Liver (tissue), 9 donors: Measurements from ENCODE around the gene INPP5A. TPM values are rescaled to one million over a fixed set of nuclear protein-coding genes. Genes with fewer than 3 reads are reported as not detected.

ENCODE experiments used
- DNase-seq: peaks from one replicate; pipeline ENCODE4 v3.0.0-alpha.2; 2017; ENCODE audit warnings: low spot score
- H3K27ac ChIP-seq, 2 donors: one replicate each; pipeline ENCODE4 v1.7.0; 2013; ENCODE audit warnings: inconsistent platforms in 2 of 2, low read length in 2 of 2, control low read depth in 1 of 2, low read depth in 1 of 2, mild to moderate bottlenecking in 1 of 2
- H3K27me3 ChIP-seq, 4 donors: one replicate each; pipeline versions ENCODE4 v1.6.1 to v1.7.0; 2013; ENCODE audit warnings: low read length in 3 of 4, inconsistent platforms in 1 of 4, mild to moderate bottlenecking in 1 of 4, moderate library complexity in 1 of 4; ENCODE audit not compliant: control insufficient read depth in 4 of 4, insufficient read depth in 4 of 4
- H3K36me3 ChIP-seq, 4 donors: one replicate each; pipeline versions ENCODE4 v1.6.1 to v1.7.0; 2013; ENCODE audit warnings: low read length in 3 of 4, mild to moderate bottlenecking in 3 of 4, low read depth in 1 of 4, moderate library complexity in 1 of 4; ENCODE audit not compliant: control insufficient read depth in 4 of 4, insufficient read depth in 3 of 4
- H3K4me1 ChIP-seq, 4 donors: one replicate each; pipeline versions ENCODE4 v1.6.1 to v1.7.0; 2013; ENCODE audit warnings: low read length in 3 of 4, mild to moderate bottlenecking in 3 of 4, moderate library complexity in 1 of 4; ENCODE audit not compliant: control insufficient read depth in 4 of 4, insufficient read depth in 4 of 4
- H3K4me3 ChIP-seq, 3 donors: one replicate each; pipeline versions ENCODE4 v1.6.1 to v1.7.0; 2013; ENCODE audit warnings: low read length in 3 of 3, control low read depth in 1 of 3, low read depth in 1 of 3, mild to moderate bottlenecking in 1 of 3
- H3K9ac ChIP-seq, 2 donors: one replicate each; pipeline ENCODE4 v1.7.0; 2013; ENCODE audit warnings: low read length in 2 of 2, mild to moderate bottlenecking in 2 of 2, moderate library complexity in 2 of 2, control low read depth in 1 of 2, low read depth in 1 of 2
- H3K9me3 ChIP-seq, 4 donors: one replicate each; pipeline versions ENCODE4 v1.6.1 to v1.7.0; 2013; ENCODE audit warnings: low read length in 3 of 4; ENCODE audit not compliant: control insufficient read depth in 4 of 4
- EGR1 ChIP-seq, 2 donors: IDR thresholded peaks; 2 replicates each; pipeline ENCODE4 v1.6.1; 2016 to 2018; ENCODE audit warnings: antibody characterized with exemption in 2 of 2, low read depth in 2 of 2
- FOXA1 ChIP-seq: IDR thresholded peaks from 2 replicates; pipeline ENCODE4 v1.6.1; 2016; ENCODE audit warnings: antibody characterized with exemption
- FOXA2 ChIP-seq: IDR thresholded peaks from 2 replicates; pipeline ENCODE4 v1.6.1; 2016; ENCODE audit warnings: antibody characterized with exemption
- GABPA ChIP-seq, 2 donors: IDR thresholded peaks in 1 of 2; conservative IDR thresholded peaks in 1 of 2; 2 replicates each; pipeline ENCODE4 v1.6.1; 2016; ENCODE audit warnings: antibody characterized with exemption in 2 of 2, mild to moderate bottlenecking in 1 of 2, moderate library complexity in 1 of 2
- HNF4A ChIP-seq, 2 donors: conservative IDR thresholded peaks; 2 replicates each; pipeline ENCODE4 v1.6.1; 2016; ENCODE audit warnings: antibody characterized with exemption in 2 of 2, mild to moderate bottlenecking in 2 of 2
- HNF4G ChIP-seq: IDR thresholded peaks from 2 replicates; pipeline ENCODE4 v1.6.1; 2016; ENCODE audit warnings: antibody characterized with exemption
- NR2F2 ChIP-seq: IDR thresholded peaks from 2 replicates; pipeline ENCODE4 v1.6.1; 2016; ENCODE audit warnings: antibody characterized with exemption
- RAD21 ChIP-seq, 2 donors: IDR thresholded peaks; 2 replicates each; pipeline ENCODE4 v1.6.1; 2016; ENCODE audit warnings: antibody characterized with exemption in 2 of 2, mild to moderate bottlenecking in 2 of 2
- REST ChIP-seq: IDR thresholded peaks from 2 replicates; pipeline ENCODE4 v1.6.1; 2016; ENCODE audit warnings: antibody characterized with exemption, mild to moderate bottlenecking
- TAF1 ChIP-seq: conservative IDR thresholded peaks from 2 replicates; pipeline ENCODE4 v1.6.1; 2016; ENCODE audit warnings: antibody characterized with exemption, mild to moderate bottlenecking
- YY1 ChIP-seq: IDR thresholded peaks from 2 replicates; pipeline ENCODE4 v1.6.1; 2016; ENCODE audit warnings: antibody characterized with exemption, mild to moderate bottlenecking
- WGBS: extraction: QIAGEN DNeasy Blood & Tissue Kit; methylation state at CpG from one replicate; pipeline ENCODE4 v1.1.7; 2013; 5-methylcytosine and 5-hydroxymethylcytosine counted together
- polyA plus RNA-seq, 2 donors: library from polyadenylated mRNA; stranded (reverse) in 1 of 2; unstranded in 1 of 2; fragments of 200-250 nt in 1 of 2; fragments of >200 nt in 1 of 2; fragmentation: Nextera tagmentation in 1 of 2; extraction: Ambion mirVana in 1 of 2; gene quantifications; one replicate each; pipeline versions ENCODE4 v1.2.1 to v1.2.3, GENCODE V29; 2013 to 2015
- total RNA-seq, 2 donors: library from RNA; depleted of rRNA; stranded (reverse); fragments of >200 nt; gene quantifications; one replicate each; pipeline ENCODE4 v1.2.3, GENCODE V29; 2014
- TF ChIP-seq, protein P1 (sequence below): IDR thresholded peaks from 2 replicates; pipeline ENCODE4 v1.6.1; 2016; ENCODE audit warnings: antibody characterized with exemption
- TF ChIP-seq, protein P2 (sequence below): IDR thresholded peaks from 2 replicates; pipeline ENCODE4 v1.6.1; 2016; ENCODE audit warnings: antibody characterized with exemption
- donor health status: healthy.
- donor health status: healthy.
- donor health status: healthy.
- donor health status: healthy.
- donor health status: healthy.

INPP5A gene
- total and polyA plus RNA-seq, 4 donors = 4.3 to 26.5 (median 10.9) TPM

DNA sequence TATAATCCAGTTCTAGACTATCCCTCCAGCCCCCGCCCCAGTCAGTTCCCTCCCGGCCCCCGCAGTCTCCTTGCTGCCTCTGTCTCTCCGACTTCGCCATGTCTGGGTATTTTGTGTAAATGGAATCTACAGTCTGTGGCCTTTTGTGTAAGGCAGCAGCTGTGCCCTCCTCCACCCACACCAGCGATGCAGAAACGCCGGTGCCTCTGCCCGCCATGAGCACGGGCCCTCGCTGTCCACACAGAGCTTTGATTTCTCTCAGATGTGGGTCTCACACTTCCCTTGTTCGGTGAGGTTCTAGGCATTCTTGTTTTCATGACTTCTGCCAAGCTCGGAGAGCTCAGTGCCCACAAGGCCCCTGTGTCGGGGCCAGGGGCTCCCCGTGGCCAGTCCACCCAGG is 210.5 kb downstream of the INPP5A start:
- Histone ChIP-seq H3K27ac (no peak overlapping the region), H3K4me3 (no peak overlapping the region), H3K9me3 (no peaks in the 10 kb centered on the region), H3K4me1 (no peaks in the 10 kb centered on the region), H3K9ac (no peak overlapping the region), H3K36me3 (peaks cover 0 to 21% (median 5%) of the 10 kb centered on the region in 4 donors), H3K27me3 (no peaks in the 10 kb centered on the region)
- 95% methylated on average over 15 of the region's 15 CpGs for WGBS
- DNase-seq = no peak
- TF ChIP-seq NR2F2 (no peak), HNF4G (no peak), FOXA1 (no peak), RAD21 (IDR thresholded peaks at IDR 0.05) (no peak)

DNA sequence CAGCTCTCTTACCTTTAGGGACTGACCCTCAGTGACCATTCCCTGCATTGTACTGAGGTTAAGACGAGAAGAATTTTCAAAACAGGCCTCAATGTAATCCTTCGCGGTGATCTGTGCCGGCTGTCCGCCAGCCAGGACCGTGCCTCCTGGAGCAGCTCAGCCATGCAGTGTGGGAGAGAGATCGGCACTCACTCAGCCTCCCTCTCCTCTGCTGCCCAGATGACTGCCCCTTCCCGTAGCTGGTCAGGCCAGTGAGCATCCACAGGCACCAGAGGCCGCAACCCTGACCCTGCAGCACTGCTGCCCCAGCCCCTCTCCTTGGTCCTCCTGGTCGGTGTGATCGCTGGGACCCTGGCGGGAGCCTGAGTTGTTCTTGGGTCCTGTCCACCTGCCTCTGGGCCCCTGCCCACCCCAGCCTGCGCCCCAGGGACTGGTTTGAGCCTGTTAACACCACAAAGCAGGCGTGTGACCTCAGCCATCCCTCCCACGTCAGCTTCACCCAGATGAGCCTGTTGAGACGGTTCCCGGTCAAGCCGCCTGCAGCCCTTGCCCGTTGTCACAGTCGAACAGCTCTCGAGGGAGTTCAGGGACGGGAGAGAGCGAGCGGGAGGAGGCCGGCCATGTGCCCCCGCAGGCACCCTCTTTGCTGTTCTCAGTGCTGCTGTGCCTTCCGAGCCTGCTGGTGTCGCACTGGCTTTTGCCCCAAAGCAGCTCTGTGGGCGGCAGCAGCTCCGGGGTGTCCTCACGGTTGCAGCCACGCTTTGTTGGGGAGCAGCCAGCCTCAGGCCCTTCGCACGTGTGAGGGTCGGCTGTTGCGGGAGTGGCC is 211.2 kb downstream of the INPP5A start:
- H3K27ac ChIP-seq = no peak overlapping the region
- TF ChIP-seq, protein P1, sequence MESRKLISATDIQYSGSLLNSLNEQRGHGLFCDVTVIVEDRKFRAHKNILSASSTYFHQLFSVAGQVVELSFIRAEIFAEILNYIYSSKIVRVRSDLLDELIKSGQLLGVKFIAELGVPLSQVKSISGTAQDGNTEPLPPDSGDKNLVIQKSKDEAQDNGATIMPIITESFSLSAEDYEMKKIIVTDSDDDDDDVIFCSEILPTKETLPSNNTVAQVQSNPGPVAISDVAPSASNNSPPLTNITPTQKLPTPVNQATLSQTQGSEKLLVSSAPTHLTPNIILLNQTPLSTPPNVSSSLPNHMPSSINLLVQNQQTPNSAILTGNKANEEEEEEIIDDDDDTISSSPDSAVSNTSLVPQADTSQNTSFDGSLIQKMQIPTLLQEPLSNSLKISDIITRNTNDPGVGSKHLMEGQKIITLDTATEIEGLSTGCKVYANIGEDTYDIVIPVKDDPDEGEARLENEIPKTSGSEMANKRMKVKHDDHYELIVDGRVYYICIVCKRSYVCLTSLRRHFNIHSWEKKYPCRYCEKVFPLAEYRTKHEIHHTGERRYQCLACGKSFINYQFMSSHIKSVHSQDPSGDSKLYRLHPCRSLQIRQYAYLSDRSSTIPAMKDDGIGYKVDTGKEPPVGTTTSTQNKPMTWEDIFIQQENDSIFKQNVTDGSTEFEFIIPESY = no peak
- TF ChIP-seq REST = no peak
- no peak for TF ChIP-seq YY1
- TF ChIP-seq TAF1 = no peak
- TF ChIP-seq GABPA (IDR thresholded peaks at IDR 0.05 in 1 of 2, conservative IDR thresholded peaks at IDR 0.05 in 1 of 2) = no peak
- no peak for TF ChIP-seq FOXA2
- no peak for TF ChIP-seq HNF4A (conservative IDR thresholded peaks at IDR 0.05)
- TF ChIP-seq HNF4G = no peak
- H3K9me3 ChIP-seq = no peaks in the 10 kb centered on the region
- H3K4me1 ChIP-seq = no peaks in the 10 kb centered on the region
- DNase-seq = no peak
- no peak overlapping the region for H3K9ac ChIP-seq
- WGBS = 97% methylated on average over 36 of the region's 36 CpGs
- no peak overlapping the region for H3K4me3 ChIP-seq
- H3K27me3 ChIP-seq = no peaks in the 10 kb centered on the region
- peaks cover 0 to 25% (median 6%) of the 10 kb centered on the region in 4 donors for H3K36me3 ChIP-seq

- H3K4me1 ChIP-seq = no peaks in the 10 kb centered on the region
- H3K4me3 ChIP-seq = no peak overlapping the region
- peaks cover 0 to 30% (median 8%) of the 10 kb centered on the region in 4 donors for H3K36me3 ChIP-seq
- H3K9me3 ChIP-seq = no peaks in the 10 kb centered on the region
- no peak overlapping the region for H3K27ac ChIP-seq
- 96% methylated on average over 22 of the region's 22 CpGs for WGBS
- no peak for TF ChIP-seq EGR1 (IDR thresholded peaks at IDR 0.05; ENCODE audit: low read depth in 2 of 2)
- no peak for TF ChIP-seq YY1
- TF ChIP-seq, protein P1 = no peak
- TF ChIP-seq, protein P2, sequence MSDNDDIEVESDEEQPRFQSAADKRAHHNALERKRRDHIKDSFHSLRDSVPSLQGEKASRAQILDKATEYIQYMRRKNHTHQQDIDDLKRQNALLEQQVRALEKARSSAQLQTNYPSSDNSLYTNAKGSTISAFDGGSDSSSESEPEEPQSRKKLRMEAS = no peak
- no peak for TF ChIP-seq HNF4A (conservative IDR thresholded peaks at IDR 0.05)
- TF ChIP-seq FOXA1 = no peak
- H3K27me3 ChIP-seq = no peaks in the 10 kb centered on the region
- H3K9ac ChIP-seq = no peak overlapping the region
- DNase-seq = no peak
These were observed 211.8 kb downstream of the INPP5A start for GRCh38 chr10:132749371-132749795.
